LNCaP clone FGC (cell line): ENCODE results near the gene CNGA1.

ENCODE experiments used
- DNase-seq: peaks from one replicate; pipeline ENCODE4 v3.0.0-alpha.2; 2011; ENCODE audit warnings: low read depth
- H3K4me3 ChIP-seq: 2 replicates; pipeline ENCODE4 v1.5.1; 2011; ENCODE audit warnings: mild to moderate bottlenecking, low read depth, low read length, control low read depth
- TF ChIP-seq, protein P1 (sequence below): IDR thresholded peaks from 2 replicates; pipeline ENCODE4 v1.5.1; 2012; ENCODE audit warnings: mild to moderate bottlenecking; ENCODE audit not compliant: control insufficient read depth, insufficient read depth; ENCODE audit errors: extremely low read depth

Gene CNGA1

DNA sequence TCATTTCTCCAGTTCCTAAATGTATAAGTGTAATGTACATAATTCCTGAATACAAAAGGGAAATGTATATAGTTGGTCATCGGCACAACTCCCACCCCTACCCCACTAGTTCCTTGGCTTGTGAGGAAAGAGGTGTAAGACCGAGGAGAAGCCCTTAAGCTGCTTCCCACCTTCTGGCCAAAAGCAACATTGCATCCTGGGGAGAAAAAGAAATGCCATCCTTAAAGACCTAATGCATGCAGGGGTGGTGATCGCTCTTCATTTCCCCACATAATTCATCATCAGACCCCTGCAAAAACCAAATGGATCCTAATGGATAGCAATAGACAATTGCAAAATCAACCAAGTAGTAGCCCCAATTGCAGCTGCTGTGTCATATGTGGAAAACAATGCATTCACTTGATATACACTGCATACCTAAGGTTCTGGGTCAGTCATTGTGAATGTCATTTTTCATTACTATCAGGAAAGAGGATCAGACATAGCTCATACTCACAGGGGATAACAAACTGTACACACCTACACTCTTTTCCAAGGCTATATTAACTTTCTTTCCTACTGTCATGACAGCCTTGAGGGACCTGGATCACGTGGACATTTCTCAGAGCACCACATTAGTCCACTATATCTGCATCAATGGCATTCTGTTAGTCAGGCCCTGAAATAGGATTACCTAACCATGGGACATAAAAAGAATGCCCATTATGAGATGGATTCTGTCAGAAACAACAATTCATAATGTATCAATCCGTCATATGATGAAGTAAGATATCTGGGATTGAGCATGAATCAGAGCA lies 70.4 kb downstream of the CNGA1 start:
- TF ChIP-seq, protein P1, sequence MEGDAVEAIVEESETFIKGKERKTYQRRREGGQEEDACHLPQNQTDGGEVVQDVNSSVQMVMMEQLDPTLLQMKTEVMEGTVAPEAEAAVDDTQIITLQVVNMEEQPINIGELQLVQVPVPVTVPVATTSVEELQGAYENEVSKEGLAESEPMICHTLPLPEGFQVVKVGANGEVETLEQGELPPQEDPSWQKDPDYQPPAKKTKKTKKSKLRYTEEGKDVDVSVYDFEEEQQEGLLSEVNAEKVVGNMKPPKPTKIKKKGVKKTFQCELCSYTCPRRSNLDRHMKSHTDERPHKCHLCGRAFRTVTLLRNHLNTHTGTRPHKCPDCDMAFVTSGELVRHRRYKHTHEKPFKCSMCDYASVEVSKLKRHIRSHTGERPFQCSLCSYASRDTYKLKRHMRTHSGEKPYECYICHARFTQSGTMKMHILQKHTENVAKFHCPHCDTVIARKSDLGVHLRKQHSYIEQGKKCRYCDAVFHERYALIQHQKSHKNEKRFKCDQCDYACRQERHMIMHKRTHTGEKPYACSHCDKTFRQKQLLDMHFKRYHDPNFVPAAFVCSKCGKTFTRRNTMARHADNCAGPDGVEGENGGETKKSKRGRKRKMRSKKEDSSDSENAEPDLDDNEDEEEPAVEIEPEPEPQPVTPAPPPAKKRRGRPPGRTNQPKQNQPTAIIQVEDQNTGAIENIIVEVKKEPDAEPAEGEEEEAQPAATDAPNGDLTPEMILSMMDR: no peak
- no peak for DNase-seq
- no peak overlapping the region for H3K4me3 ChIP-seq

DNA sequence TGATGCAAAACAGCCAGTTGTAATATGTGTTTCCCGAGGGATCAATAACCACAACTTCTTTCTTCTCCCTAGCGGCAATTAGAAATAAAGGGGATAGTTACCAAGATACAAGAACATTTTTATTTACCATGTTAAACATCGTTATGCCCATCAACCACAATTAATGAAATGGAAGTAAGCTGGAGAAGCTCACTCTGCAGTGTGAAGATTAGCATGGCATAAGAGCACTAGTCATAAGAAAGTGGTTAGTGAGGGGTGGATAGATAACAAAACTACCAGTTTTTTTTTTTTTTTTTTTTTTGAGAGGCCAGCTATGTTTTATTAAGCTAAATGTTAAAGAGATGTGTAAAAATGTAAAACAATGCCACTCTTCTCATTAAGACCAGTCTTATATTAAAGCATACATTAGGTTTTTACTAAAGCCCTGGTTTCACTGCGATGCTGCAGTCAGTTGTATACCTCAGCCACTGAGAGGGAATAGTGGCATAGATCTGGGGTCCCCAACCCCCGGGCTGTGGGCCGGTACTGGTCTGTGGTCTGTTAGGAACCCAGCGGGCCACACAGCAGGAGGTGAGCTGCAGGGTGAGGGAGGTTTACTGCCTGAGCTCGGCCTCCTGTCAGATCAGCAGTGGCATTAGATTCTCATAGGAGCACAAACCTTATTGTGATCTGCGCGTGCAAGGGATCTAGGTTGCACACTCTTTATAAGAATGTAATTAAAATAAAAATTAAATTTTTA lies 74.2 kb downstream of the CNGA1 start:
- no peak for DNase-seq
- H3K4me3 ChIP-seq: no peak overlapping the region
- TF ChIP-seq, protein P1: no peak

DNA sequence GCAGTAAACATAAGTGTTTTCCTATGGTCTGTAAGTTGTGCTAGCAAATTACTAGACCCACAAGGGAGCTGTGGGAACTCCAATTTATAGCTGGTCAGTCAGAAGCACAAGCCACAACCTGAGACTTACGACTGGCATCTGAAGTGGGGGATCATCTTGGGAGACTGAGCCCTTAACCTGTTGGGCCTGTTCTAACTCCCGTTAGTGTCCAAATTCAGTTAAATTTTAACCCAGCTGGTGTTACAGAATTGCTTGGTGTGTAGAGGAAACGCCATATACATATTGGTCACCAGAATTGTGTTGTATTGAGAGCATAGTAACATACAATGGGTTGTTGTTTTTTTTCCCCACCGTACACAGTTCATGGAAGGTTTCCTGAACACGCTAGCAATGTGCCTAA lies 77.0 kb downstream of the CNGA1 start:
- DNase-seq: no peak
- TF ChIP-seq, protein P1: no peak
- no peak overlapping the region for H3K4me3 ChIP-seq

DNA sequence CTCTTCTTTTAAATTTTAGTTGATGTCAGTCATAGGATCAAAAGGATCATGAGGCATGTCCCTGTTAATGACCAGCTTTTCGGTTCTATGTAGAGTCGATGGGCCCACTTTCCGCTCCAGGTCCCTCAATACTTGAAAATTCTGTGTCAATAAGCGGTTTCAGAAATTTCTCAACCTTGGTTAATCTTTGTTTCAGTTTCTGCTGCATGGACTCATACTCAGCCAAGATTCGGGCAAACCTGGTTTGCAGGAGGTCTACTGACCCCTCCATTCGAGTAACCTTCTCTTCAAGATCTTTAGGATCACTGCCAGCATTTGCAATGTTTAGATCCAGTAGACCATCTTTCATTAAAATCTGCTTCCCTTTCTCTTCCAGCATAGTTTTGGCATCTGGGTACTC lies 80.1 kb downstream of the CNGA1 start:
- TF ChIP-seq, protein P1: no peak
- no peak overlapping the region for H3K4me3 ChIP-seq
- no peak for DNase-seq

DNA sequence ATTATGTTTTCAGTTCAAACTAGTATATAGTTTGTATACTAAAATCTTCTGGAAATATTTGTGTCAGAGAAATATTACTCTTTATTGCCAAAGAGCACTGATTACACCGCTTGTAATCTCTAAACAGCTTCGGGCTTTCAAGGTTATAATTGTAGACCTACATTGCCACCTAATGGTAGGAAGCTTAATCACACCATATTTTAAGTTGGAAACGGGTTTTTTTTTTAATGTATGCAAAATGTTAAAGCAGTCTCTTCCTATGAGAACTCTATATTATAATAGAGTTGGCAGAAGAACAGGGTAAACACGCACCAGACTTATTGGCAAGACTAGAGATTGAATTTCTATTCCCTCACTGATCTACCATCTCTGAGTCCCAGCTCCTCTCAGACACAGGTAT lies 82.6 kb downstream of the CNGA1 start:
- TF ChIP-seq, protein P1: peak; percentile 49
- H3K4me3 ChIP-seq: no peak overlapping the region
- no peak for DNase-seq

DNA sequence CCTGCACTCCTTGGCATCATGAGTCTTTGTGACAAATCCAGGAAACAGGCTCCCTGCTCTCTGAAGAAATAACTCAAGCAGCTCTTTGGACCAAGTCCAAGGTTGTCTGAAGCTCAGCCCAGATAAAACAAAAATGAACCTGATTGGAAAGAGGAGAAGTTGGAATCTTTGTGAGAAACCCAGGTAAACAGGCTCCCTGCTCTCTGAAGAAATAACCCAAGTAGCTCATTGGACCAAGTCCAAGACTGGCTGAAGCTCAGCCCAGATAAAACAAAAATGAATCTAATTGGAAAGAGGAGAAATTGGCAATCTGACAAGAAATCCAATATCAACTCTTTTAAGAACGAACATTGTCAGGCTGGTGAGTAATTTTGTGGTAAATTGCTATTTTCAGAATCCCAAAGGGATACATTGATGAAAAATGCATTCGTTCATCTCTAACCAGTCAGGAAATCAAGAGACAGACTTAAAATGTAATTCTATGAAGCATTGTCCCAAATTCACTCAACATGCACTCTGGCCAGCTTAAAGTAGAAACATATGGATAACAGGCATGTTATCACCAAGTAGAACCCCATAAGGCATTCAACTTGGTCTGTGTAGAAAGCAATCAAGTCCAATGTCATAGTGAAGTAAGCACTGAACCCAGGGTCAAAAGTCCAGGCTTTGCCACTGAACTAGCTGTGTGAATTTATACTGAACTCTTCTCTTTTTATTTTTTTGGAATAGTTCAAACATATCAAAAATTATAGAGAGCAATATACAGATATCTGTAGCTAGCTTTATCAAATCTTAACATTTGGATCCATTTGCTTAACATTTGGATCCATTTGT lies 85.3 kb downstream of the CNGA1 start:
- no peak for DNase-seq
- TF ChIP-seq, protein P1: no peak

More for the DNA sequence above, 85.3 kb downstream of the CNGA1 start:
- H3K4me3 ChIP-seq: no peak overlapping the region
